Esophagus muscularis mucosa (tissue), 3 donors: ENCODE measurements around the gene ACTN4.

Source experiments
- CTCF ChIP-seq, 3 experiments: fragments of 200-600 bp in 2 of 3; fragments of 450-650 bp in 1 of 3; sonication (generic) in 2 of 3; IDR thresholded peaks; one replicate each; pipeline ENCODE4 v1.5.1; 2017 to 2019; ENCODE audit warnings: antibody characterized with exemption in 3 of 3, mild to moderate bottlenecking in 2 of 3, moderate library complexity in 1 of 3
- POLR2A ChIP-seq: fragments of 450-650 bp; IDR thresholded peaks from one replicate; pipeline ENCODE4 v1.6.1; 2017; ENCODE audit warnings: antibody characterized with exemption, moderate library complexity, mild to moderate bottlenecking, low read depth

GRCh38 chr19:38769635-38770211 lies 122.3 kb downstream of the ACTN4 start:
- TF ChIP-seq POLR2A (no peak), CTCF (IDR thresholded peaks at IDR 0.05) (peak; percentile 62 to 89 (median 85))
